C4-2B (cell line): Measurements from ENCODE around the gene CTIF.

Experiments
- H3K27ac ChIP-seq: fragments of 450-650 bp; 2 replicates; pipeline ENCODE4 v1.5.1; 2017
- ZFX ChIP-seq: fragments of 450-650 bp; IDR thresholded peaks from 2 replicates; pipeline ENCODE4 v1.6.1; 2017
- TF ChIP-seq, protein P1 (sequence below): fragments of 450-650 bp; conservative IDR thresholded peaks from 2 replicates; pipeline ENCODE4 v1.5.1; 2017; ENCODE audit warnings: mild to moderate bottlenecking

Gene CTIF

GRCh38 chr18:48723837-48724236, 185.0 kb downstream of the CTIF start:
- TF ChIP-seq, protein P1, sequence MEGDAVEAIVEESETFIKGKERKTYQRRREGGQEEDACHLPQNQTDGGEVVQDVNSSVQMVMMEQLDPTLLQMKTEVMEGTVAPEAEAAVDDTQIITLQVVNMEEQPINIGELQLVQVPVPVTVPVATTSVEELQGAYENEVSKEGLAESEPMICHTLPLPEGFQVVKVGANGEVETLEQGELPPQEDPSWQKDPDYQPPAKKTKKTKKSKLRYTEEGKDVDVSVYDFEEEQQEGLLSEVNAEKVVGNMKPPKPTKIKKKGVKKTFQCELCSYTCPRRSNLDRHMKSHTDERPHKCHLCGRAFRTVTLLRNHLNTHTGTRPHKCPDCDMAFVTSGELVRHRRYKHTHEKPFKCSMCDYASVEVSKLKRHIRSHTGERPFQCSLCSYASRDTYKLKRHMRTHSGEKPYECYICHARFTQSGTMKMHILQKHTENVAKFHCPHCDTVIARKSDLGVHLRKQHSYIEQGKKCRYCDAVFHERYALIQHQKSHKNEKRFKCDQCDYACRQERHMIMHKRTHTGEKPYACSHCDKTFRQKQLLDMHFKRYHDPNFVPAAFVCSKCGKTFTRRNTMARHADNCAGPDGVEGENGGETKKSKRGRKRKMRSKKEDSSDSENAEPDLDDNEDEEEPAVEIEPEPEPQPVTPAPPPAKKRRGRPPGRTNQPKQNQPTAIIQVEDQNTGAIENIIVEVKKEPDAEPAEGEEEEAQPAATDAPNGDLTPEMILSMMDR: no peak
- TF ChIP-seq ZFX: no peak
- H3K27ac ChIP-seq: no peak overlapping the region

DNA sequence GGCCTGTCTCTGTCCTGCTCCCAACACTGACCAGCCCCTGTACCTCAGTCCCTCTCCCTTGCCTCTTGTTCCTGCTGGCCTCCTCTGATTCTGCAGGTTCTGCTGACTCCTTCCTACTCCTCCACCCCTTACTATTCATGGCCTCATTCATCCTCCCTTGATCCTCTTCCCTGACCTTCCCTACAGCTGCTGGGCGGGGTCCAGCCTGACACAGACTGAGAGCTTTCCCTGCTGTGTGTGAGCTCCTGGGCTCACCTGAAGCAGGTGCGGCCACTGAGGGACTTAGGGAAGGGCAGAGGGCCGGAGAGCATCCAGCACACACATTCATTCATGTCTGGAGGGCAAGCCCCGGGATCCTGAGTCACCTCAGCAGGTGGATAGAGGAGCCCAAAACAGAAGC, 185.6 kb downstream of the CTIF start:
- H3K27ac ChIP-seq: no peak overlapping the region
- TF ChIP-seq ZFX: no peak
- TF ChIP-seq, protein P1: no peak

- H3K27ac ChIP-seq: no peak overlapping the region
Measured at GRCh38 chr18:48724939-48725338, 186.1 kb downstream of the CTIF start.

GRCh38 chr18:48725562-48725961, 186.7 kb downstream of the CTIF start:
- H3K27ac ChIP-seq: no peak overlapping the region
- TF ChIP-seq ZFX: no peak
- TF ChIP-seq, protein P1: no peak

More at GRCh38 chr18:48724939-48725338, 186.1 kb downstream of the CTIF start:
- no peak for TF ChIP-seq ZFX
- TF ChIP-seq, protein P1: no peak

- no peak overlapping the region for H3K27ac ChIP-seq
Measured at GRCh38 chr18:48727681-48728080, 188.8 kb downstream of the CTIF start.

DNA sequence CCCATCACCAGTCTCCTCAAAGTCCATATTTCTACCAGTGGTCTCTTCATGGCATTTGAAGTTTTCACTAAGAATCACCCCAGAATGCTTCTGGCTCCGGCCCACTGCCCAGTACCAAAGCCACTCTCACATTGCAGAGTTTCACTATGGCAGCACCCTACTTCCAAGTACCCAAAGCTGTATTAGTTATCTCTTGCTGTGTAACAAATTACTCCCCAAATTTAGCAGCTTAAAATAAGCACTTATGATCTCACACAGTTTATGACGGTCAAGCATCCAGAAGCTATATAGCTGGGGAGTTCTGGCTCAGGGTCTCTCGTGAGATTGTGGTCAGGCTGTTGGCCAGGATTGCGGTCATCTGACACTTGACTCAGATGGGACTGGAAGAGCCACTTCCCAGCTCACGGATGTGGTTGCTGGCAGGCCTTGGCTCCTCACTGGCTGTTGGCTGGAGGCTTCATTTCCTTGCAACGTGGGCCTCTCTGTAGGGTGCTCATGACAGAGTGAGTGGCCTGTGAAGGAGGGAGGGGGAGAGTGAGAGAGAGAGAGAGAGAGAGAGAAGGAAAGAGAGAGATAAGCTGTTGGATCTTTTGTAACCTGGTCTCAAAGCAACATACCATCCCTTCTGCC, 189.5 kb downstream of the CTIF start:
- no peak overlapping the region for H3K27ac ChIP-seq
- TF ChIP-seq ZFX: no peak
- TF ChIP-seq, protein P1: no peak

More at GRCh38 chr18:48727681-48728080, 188.8 kb downstream of the CTIF start:
- TF ChIP-seq, protein P1: no peak
- no peak for TF ChIP-seq ZFX

- no peak overlapping the region for H3K27ac ChIP-seq
- no peak for TF ChIP-seq ZFX
- TF ChIP-seq, protein P1: no peak
Measured at GRCh38 chr18:48729404-48729803, 190.6 kb downstream of the CTIF start.
